LNCaP clone FGC (cell line): ENCODE results near the gene SIGLEC15.

ENCODE experiments used
- DNase-seq: peaks from one replicate; pipeline ENCODE4 v3.0.0-alpha.2; 2011; ENCODE audit warnings: low read depth
- H3K4me3 ChIP-seq: 2 replicates; pipeline ENCODE4 v1.5.1; 2011; ENCODE audit warnings: mild to moderate bottlenecking, low read depth, low read length, control low read depth
- TF ChIP-seq, protein P1 (sequence below): IDR thresholded peaks from 2 replicates; pipeline ENCODE4 v1.5.1; 2012; ENCODE audit warnings: mild to moderate bottlenecking; ENCODE audit not compliant: control insufficient read depth, insufficient read depth; ENCODE audit errors: extremely low read depth

SIGLEC15 gene

DNA sequence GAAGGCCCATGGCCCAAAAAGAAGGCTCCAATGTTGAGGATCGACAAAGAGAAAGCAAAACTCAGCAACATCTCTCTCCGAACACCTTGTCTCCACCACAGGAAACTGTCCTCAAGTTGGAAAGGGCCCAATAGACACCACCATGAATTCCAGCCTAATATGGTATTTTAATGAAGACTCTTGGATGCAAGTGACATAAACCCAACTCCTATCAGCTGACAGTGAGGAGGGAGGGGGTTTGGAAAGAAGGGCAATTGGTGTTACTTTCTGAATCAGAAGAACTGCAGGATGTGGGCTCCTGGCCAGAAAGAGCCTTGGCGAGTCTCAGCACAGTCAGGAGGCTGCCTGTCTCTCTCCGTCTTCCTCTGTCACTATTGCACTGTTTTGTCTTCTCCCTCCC, 40.3 kb upstream of the SIGLEC15 start:
- DNase-seq: no peak
- TF ChIP-seq, protein P1, sequence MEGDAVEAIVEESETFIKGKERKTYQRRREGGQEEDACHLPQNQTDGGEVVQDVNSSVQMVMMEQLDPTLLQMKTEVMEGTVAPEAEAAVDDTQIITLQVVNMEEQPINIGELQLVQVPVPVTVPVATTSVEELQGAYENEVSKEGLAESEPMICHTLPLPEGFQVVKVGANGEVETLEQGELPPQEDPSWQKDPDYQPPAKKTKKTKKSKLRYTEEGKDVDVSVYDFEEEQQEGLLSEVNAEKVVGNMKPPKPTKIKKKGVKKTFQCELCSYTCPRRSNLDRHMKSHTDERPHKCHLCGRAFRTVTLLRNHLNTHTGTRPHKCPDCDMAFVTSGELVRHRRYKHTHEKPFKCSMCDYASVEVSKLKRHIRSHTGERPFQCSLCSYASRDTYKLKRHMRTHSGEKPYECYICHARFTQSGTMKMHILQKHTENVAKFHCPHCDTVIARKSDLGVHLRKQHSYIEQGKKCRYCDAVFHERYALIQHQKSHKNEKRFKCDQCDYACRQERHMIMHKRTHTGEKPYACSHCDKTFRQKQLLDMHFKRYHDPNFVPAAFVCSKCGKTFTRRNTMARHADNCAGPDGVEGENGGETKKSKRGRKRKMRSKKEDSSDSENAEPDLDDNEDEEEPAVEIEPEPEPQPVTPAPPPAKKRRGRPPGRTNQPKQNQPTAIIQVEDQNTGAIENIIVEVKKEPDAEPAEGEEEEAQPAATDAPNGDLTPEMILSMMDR: no peak
- H3K4me3 ChIP-seq: no peak overlapping the region

DNA sequence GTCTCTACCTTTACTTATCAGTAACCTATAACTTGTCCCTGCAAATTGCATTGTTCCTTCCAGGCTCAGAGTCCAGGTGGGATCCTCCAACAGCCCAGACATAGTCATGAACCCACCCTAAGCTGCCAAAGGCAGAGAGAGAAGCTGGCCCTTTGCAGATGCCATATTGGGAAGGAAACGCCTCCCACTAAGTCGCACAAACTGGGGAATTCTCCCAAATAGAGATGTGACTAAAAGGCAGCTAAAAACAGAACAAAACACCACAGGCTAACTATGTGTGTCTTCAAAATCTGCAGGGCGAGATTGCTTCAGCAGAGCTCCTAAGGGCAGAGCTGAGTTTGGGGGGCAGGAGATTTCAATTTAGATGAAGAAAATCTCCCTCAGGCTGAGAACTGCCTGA, 38.5 kb upstream of the SIGLEC15 start:
- TF ChIP-seq, protein P1: no peak
- no peak overlapping the region for H3K4me3 ChIP-seq
- no peak for DNase-seq

DNA sequence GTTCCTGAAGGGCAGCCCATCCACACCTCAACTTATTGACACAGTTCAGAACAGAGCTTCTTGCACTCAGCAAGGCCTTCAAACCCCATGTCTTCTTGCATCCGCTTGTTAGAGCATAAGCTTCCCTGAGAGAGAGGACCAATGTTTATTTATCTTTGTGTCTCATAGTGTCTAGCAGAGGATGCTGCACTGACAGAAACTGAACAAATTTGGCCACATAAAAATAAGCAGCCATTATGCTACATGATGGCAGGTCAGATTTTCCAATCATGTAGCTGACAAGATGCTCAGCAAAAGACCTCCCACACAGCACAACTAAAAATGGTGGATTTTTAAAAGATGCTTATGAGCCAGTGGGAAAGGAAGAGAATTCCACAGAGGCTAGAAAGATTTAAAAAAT, 38.1 kb upstream of the SIGLEC15 start:
- TF ChIP-seq, protein P1: no peak

DNA sequence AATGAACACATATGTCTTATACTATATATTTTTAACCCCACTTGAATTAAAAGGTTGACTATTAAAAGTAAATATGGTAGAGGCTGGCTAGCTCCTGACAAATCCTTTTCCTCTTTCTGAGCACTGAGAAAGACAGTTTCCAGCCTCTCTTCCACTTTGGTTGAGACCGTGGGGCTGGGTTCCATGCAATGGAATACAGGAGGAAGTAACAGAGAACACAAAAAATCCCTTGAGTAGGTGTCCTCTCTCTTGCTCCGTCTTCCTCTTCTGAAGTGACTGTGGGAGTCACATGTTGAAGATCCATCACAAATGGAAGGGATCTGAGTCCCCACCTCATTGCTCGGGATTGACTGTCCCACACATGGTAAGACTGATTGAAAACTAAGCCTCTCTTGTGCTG, 36.6 kb upstream of the SIGLEC15 start:
- no peak for DNase-seq
- TF ChIP-seq, protein P1: no peak

More for the DNA sequence above, 38.1 kb upstream of the SIGLEC15 start:
- no peak for DNase-seq
- no peak overlapping the region for H3K4me3 ChIP-seq

DNA sequence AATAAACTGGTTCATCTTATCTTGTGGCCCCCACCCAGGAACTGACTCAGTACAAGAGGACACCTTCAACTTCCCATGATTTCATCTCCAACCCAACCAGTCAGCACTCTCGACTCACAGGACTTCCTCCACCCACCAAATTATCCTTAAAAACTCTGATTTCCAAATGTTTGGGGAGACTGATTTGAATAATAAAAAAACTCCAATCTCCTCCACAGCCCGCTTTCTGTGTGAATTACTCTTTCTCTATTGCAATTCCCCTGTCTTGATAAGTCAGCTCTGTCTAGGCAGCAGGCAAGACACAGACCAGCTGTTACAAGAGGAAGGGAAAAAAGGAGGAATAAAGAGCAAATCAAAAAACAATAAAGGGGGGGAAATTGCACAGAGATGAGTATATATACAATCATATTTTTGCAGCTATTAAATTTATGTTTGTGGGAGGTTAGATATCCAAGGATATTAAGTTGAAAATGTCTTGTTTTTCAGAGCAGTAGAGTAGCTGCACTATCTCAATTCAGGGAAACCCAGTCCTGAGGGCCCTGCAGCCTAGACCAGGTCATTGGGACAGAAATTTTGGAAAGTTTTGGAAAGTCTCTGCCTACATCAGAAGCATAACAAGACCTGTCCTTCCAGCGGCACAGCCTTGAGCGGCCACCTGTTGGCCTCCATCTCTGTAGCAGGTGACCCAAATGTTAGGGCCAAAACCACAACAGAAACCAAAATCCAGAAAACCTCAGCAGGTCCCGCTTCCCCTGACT, 32.8 kb upstream of the SIGLEC15 start:
- DNase-seq: no peak
- no peak overlapping the region for H3K4me3 ChIP-seq
- TF ChIP-seq, protein P1: no peak

More for the DNA sequence above, 36.6 kb upstream of the SIGLEC15 start:
- H3K4me3 ChIP-seq: no peak overlapping the region

DNA sequence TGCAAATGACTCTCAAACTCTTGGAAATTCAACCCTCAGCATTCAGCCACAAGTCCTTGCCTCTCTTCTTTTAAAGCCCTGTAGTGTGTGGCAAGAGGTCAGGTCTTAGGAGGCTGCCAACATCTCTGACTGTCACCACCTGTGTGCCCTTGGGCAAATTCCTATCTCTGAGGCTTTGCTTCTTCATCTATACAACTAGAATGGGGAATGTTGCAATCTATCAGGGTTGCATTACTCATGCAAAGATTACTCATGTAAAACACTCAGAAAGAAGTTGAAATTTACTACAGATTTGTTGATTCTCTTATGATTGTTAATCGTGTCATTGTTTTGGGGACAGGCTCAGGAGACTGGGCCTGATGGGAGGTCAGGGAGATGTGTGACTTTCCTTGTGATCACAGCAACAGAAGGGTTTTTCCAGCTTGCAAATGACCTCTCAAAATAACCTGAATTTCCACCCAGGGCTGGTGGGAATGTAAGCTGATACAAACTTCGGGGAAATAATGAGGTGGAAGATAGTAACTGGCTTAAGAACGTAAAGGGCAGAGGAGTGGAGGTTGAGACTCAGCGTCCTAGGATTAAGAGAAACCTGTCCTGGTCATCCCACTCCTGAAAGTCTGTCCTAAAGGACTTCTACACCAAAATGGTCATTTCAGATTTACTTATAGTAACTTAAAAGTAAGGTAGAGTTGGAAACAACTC, 32.1 kb upstream of the SIGLEC15 start:
- H3K4me3 ChIP-seq: no peak overlapping the region
- DNase-seq: no peak
- TF ChIP-seq, protein P1: no peak
